ENCODE measurements around the gene EHBP1L1. TPM values are rescaled to one million over a fixed set of nuclear protein-coding genes. Genes with fewer than 3 reads are reported as not detected.

EHBP1L1 gene
- total and polyA plus RNA-seq, 4 donors: 49.8 to 154 (median 91.8) TPM

DNA sequence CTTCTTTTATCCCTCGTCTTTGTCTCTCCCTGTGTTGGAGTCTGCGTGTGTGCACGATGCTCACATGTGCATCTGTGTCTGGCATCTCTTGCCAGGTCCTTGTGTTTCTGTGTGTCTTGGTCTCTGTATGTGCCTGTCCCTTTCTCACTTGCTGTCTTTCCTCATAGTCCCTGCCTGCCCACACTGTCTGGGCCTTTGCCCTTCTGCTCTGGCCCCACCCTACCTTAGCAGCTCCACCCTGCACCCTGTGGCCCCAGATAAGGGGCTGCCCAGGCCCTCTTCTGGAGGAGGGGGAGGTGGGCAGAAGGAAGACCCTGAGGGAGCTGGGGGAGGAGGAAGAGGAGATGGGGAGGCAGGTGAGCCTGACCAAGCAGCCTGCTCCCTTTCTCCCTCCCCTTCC, 2.8 kb downstream of the EHBP1L1 start:
- no peak for ATAC-seq (ENCODE audit: insufficient read depth, low FRiP score)
- WGBS, 2 donors: 91% methylated on average over 3 of the region's 3 CpGs
- H3K27ac ChIP-seq (ENCODE audit: low read depth in 1 of 2, low read length in 1 of 2): no peak overlapping the region

DNA sequence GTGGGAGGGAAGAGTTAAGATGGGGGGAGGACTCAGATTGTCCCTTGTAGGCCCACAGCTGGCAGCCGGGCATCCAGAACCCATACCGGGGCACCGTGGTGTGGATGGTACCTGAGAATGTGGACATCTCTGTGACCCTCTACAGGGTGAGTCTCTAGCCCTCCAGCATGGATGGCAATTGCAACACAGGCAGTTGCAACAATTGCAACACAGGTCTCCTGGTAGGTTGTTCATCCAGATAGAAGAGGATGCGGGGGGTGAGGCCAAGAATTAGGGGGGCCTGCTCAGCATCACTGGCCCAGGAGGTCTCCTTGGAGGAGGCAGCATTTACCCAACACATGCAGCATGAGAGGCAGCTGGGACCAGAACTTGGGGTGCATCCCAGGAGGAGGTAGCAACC, 3.4 kb downstream of the EHBP1L1 start:
- Histone ChIP-seq H3K9me3 (ENCODE audit: control insufficient read depth in 4 of 4, insufficient read depth in 3 of 4, low read length in 3 of 4) (peaks cover 0 to 3% (median 0%) of the 10 kb centered on the region in 4 donors), H3K4me3 (no peak overlapping the region), H3K36me3 (ENCODE audit: control insufficient read depth in 4 of 4, insufficient read depth in 4 of 4, low read length in 4 of 4) (peaks cover 0 to 37% (median 13%) of the 10 kb centered on the region in 4 donors), H3K9ac (ENCODE audit: insufficient read depth in 1 of 2, low read length in 2 of 2) (no peak overlapping the region), H3K27ac (ENCODE audit: low read depth in 1 of 2, low read length in 1 of 2) (no peak overlapping the region), H3K4me1 (ENCODE audit: control insufficient read depth in 5 of 5, insufficient read depth in 5 of 5, low read length in 5 of 5) (peaks cover 0 to 29% (median 11%) of the 10 kb centered on the region in 5 donors), H3K27me3 (ENCODE audit: control insufficient read depth in 3 of 3, insufficient read depth in 3 of 3, low read length in 2 of 3) (peaks cover 0 to 9% (median under 1%) of the 10 kb centered on the region in 3 donors)
- ATAC-seq (ENCODE audit: insufficient read depth, low FRiP score): no peak
- DNase-seq: no peak
- TF ChIP-seq, protein P1, sequence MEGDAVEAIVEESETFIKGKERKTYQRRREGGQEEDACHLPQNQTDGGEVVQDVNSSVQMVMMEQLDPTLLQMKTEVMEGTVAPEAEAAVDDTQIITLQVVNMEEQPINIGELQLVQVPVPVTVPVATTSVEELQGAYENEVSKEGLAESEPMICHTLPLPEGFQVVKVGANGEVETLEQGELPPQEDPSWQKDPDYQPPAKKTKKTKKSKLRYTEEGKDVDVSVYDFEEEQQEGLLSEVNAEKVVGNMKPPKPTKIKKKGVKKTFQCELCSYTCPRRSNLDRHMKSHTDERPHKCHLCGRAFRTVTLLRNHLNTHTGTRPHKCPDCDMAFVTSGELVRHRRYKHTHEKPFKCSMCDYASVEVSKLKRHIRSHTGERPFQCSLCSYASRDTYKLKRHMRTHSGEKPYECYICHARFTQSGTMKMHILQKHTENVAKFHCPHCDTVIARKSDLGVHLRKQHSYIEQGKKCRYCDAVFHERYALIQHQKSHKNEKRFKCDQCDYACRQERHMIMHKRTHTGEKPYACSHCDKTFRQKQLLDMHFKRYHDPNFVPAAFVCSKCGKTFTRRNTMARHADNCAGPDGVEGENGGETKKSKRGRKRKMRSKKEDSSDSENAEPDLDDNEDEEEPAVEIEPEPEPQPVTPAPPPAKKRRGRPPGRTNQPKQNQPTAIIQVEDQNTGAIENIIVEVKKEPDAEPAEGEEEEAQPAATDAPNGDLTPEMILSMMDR (IDR thresholded peaks at IDR 0.05; ENCODE audit: control extremely low read depth, extremely low read depth): no peak
- WGBS, 2 donors: 43 to 78% methylated on average over 4 of the region's 4 CpGs

More for the DNA sequence above, 2.8 kb downstream of the EHBP1L1 start:
- Histone ChIP-seq H3K36me3 (ENCODE audit: control insufficient read depth in 4 of 4, insufficient read depth in 4 of 4, low read length in 4 of 4) (peaks cover 0 to 34% (median 12%) of the 10 kb centered on the region in 4 donors), H3K9me3 (ENCODE audit: control insufficient read depth in 4 of 4, insufficient read depth in 3 of 4, low read length in 3 of 4) (peaks cover 0 to 3% (median 0%) of the 10 kb centered on the region in 4 donors), H3K9ac (ENCODE audit: insufficient read depth in 1 of 2, low read length in 2 of 2) (no peak overlapping the region), H3K4me3 (no peak overlapping the region), H3K27me3 (ENCODE audit: control insufficient read depth in 3 of 3, insufficient read depth in 3 of 3, low read length in 2 of 3) (peaks cover 0 to 3% (median 0%) of the 10 kb centered on the region in 3 donors), H3K4me1 (ENCODE audit: control insufficient read depth in 5 of 5, insufficient read depth in 5 of 5, low read length in 5 of 5) (peaks cover 0 to 33% (median 11%) of the 10 kb centered on the region in 5 donors)
- DNase-seq: no peak
- TF ChIP-seq, protein P1 (IDR thresholded peaks at IDR 0.05; ENCODE audit: control extremely low read depth, extremely low read depth): no peak

DNA sequence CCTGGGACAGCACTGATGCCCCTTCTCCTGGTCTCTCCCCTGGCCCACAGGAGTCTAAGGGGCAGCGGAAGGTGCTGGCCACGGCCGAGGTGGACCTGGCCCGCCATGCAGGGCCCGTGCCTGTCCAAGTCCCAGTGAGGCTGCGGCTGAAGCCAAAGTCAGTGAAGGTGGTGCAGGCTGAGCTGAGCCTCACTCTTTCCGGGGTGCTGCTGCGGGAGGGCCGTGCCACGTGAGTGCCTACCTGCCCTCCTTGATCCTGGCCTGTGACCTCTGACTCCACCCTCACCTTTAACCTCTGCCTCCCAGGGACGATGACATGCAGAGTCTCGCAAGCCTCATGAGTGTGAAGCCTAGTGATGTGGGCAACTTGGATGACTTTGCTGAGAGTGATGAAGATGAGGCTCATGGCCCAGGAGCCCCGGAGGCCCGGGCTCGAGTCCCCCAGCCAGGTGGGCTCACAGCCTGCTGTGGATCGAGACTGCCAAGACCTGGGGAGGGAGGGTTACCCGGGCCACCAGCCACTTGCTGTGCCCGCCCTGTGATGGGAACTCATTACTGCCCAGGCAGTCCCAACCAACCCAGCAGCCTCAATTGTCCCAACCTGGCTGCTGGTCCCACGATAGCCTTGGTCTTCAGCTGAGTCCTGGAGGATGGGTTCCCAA, 4.3 kb downstream of the EHBP1L1 start:
- H3K9ac ChIP-seq (ENCODE audit: insufficient read depth in 1 of 2, low read length in 2 of 2): no peak overlapping the region
- H3K4me3 ChIP-seq: no peak overlapping the region
- H3K36me3 ChIP-seq (ENCODE audit: control insufficient read depth in 4 of 4, insufficient read depth in 4 of 4, low read length in 4 of 4): peaks cover 0 to 43% (median 12%) of the 10 kb centered on the region in 4 donors
- WGBS, 2 donors: 94 to 98% methylated on average over 15 to 19 of the region's 19 CpGs
- TF ChIP-seq, protein P1 (IDR thresholded peaks at IDR 0.05; ENCODE audit: control extremely low read depth, extremely low read depth): no peak
- H3K9me3 ChIP-seq (ENCODE audit: control insufficient read depth in 4 of 4, insufficient read depth in 3 of 4, low read length in 3 of 4): peaks cover 0 to 3% (median 0%) of the 10 kb centered on the region in 4 donors
- H3K27me3 ChIP-seq (ENCODE audit: control insufficient read depth in 3 of 3, insufficient read depth in 3 of 3, low read length in 2 of 3): peaks cover 0 to 15% (median 3%) of the 10 kb centered on the region in 3 donors
- peaks cover 0 to 28% (median 8%) of the 10 kb centered on the region in 5 donors for H3K4me1 ChIP-seq (ENCODE audit: control insufficient read depth in 5 of 5, insufficient read depth in 5 of 5, low read length in 5 of 5)
- no peak for ATAC-seq (ENCODE audit: insufficient read depth, low FRiP score)
- DNase-seq: no peak
- no peak overlapping the region for H3K27ac ChIP-seq (ENCODE audit: low read depth in 1 of 2, low read length in 1 of 2)
